Loucy (cell line): Measurements from ENCODE around the gene TPCN2.

Experiments
- H2AFZ ChIP-seq: fragments of 200-600 bp; sonication (generic); 2 replicates; pipeline ENCODE4 v1.6.0; 2016; ENCODE audit warnings: antibody characterized with exemption, mild to moderate bottlenecking, low read length, moderate library complexity
- H3F3A ChIP-seq: fragments of 200-600 bp; 2 replicates; pipeline ENCODE4 v1.6.0; 2016; ENCODE audit warnings: antibody characterized with exemption, low read depth, mild to moderate bottlenecking
- H3K27me3 ChIP-seq: fragments of 200-600 bp; sonication (generic); 2 replicates; pipeline ENCODE4 v1.6.1; 2014; ENCODE audit warnings: low read length, mild to moderate bottlenecking; ENCODE audit not compliant: insufficient read depth, poor library complexity, severe bottlenecking
- H3K36me3 ChIP-seq: fragments of 200-600 bp; sonication (generic); 2 replicates; pipeline ENCODE4 v1.6.1; 2016; ENCODE audit warnings: low read length; ENCODE audit not compliant: insufficient read depth
- H3K4me1 ChIP-seq: fragments of 200-600 bp; sonication (generic); 2 replicates; pipeline ENCODE4 v1.5.1; 2014; ENCODE audit warnings: low read length, mild to moderate bottlenecking; ENCODE audit not compliant: insufficient read depth, poor library complexity, severe bottlenecking
- H3K4me2 ChIP-seq: fragments of 200-600 bp; sonication (generic); 2 replicates; pipeline ENCODE4 v1.6.0; 2014; ENCODE audit warnings: antibody characterized with exemption, low read length, low read depth, mild to moderate bottlenecking; ENCODE audit not compliant: poor library complexity, severe bottlenecking
- H3K4me3 ChIP-seq: fragments of 200-600 bp; sonication (generic); 2 replicates; pipeline ENCODE4 v1.5.1; 2014; ENCODE audit warnings: low read length, mild to moderate bottlenecking, mixed read lengths; ENCODE audit not compliant: poor library complexity, severe bottlenecking
- H3K79me2 ChIP-seq: fragments of 200-600 bp; sonication (generic); 2 replicates; pipeline ENCODE4 v1.6.1; 2014; ENCODE audit warnings: low read length; ENCODE audit not compliant: insufficient read depth
- H3K9ac ChIP-seq: fragments of 200-600 bp; sonication (generic); 2 replicates; pipeline ENCODE4 v1.6.0; 2014; ENCODE audit warnings: mild to moderate bottlenecking, low read depth, low read length, moderate library complexity; ENCODE audit not compliant: poor library complexity, severe bottlenecking
- H3K9me2 ChIP-seq: fragments of 200-600 bp; sonication (generic); replicated peaks from 2 replicates; pipeline ENCODE4 v1.6.1; 2016; ENCODE audit warnings: low read depth, low read length, mixed read lengths
- H3K9me3 ChIP-seq: fragments of 200-600 bp; sonication (generic); 2 replicates; pipeline ENCODE4 v1.6.1; 2014; ENCODE audit warnings: mild to moderate bottlenecking, antibody characterized with exemption, low read length, low read depth; ENCODE audit not compliant: insufficient read depth
- H4K20me1 ChIP-seq: fragments of 200-600 bp; sonication (generic); 2 replicates; pipeline ENCODE4 v1.6.0; 2014; ENCODE audit warnings: antibody characterized with exemption, low read length, mild to moderate bottlenecking; ENCODE audit not compliant: insufficient read depth, poor library complexity, severe bottlenecking
- EZH2phosphoT487 ChIP-seq: fragments of 200-600 bp; IDR thresholded peaks from 2 replicates; pipeline ENCODE4 v1.6.1; 2018; ENCODE audit warnings: antibody characterized with exemption, mild to moderate bottlenecking, moderate library complexity, borderline replicate concordance
- TF ChIP-seq, protein P1 (sequence below): fragments of 200-600 bp; sonication (generic); conservative IDR thresholded peaks from 2 replicates; pipeline ENCODE4 v1.5.1; 2014; ENCODE audit warnings: mild to moderate bottlenecking, antibody characterized with exemption, low read length

Gene TPCN2

GRCh38 chr11:69104856-69105395 is 56.2 kb downstream of the TPCN2 start:
- Histone ChIP-seq H4K20me1 (no peaks in the 10 kb centered on the region), H3K9ac (no peak overlapping the region), H3K9me2 (no peaks in the 10 kb centered on the region), H3K27me3 (no peaks in the 10 kb centered on the region), H3K4me1 (no peaks in the 10 kb centered on the region), H3K4me3 (no peak overlapping the region), H2AFZ (no peak overlapping the region), H3K36me3 (no peaks in the 10 kb centered on the region), H3K4me2 (no peak overlapping the region), H3F3A (no peaks in the 10 kb centered on the region), H3K79me2 (no peaks in the 10 kb centered on the region), H3K9me3 (no peaks in the 10 kb centered on the region)
- TF ChIP-seq EZH2phosphoT487, result no peak
- TF ChIP-seq, protein P1, sequence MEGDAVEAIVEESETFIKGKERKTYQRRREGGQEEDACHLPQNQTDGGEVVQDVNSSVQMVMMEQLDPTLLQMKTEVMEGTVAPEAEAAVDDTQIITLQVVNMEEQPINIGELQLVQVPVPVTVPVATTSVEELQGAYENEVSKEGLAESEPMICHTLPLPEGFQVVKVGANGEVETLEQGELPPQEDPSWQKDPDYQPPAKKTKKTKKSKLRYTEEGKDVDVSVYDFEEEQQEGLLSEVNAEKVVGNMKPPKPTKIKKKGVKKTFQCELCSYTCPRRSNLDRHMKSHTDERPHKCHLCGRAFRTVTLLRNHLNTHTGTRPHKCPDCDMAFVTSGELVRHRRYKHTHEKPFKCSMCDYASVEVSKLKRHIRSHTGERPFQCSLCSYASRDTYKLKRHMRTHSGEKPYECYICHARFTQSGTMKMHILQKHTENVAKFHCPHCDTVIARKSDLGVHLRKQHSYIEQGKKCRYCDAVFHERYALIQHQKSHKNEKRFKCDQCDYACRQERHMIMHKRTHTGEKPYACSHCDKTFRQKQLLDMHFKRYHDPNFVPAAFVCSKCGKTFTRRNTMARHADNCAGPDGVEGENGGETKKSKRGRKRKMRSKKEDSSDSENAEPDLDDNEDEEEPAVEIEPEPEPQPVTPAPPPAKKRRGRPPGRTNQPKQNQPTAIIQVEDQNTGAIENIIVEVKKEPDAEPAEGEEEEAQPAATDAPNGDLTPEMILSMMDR, result no peak

DNA sequence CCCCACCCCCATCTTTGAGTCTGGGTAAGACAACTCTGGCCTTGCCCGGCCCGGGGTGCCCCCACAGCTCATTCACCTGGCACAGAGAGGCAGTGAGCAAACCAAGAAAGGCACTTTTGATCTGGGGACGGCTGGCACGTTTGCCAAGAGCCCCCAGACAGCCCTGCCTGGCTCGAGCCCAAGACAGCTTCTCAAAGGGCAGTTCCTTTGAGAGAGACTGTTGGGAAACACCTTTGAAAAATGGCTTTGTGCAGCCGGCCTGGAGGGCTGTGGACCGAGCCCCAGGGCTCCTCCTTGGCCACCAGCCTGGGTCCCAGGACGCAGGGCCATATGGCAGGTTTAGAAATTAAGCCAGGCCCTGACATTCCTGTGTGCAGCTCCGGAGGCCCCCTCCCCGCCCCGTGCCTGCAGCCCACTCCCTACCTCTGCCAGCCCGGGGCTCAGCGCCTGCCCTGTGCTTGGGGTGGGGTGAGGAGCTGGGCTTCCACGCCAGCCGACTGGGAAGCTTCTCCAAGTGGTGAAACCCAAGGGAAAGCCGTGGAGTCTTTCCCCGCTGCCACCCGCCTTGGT is 56.8 kb downstream of the TPCN2 start:
- H3K4me2 ChIP-seq, result no peak overlapping the region
- no peak overlapping the region for H2AFZ ChIP-seq
- no peaks in the 10 kb centered on the region for H3K9me3 ChIP-seq
- H3K4me1 ChIP-seq, result no peaks in the 10 kb centered on the region
- H3K79me2 ChIP-seq, result no peaks in the 10 kb centered on the region
- TF ChIP-seq, protein P1, result no peak
- TF ChIP-seq EZH2phosphoT487, result no peak
- H3K27me3 ChIP-seq, result no peaks in the 10 kb centered on the region
- no peaks in the 10 kb centered on the region for H3K36me3 ChIP-seq
- H4K20me1 ChIP-seq, result no peaks in the 10 kb centered on the region
- no peak overlapping the region for H3K4me3 ChIP-seq
- H3K9me2 ChIP-seq, result no peaks in the 10 kb centered on the region
- H3F3A ChIP-seq, result no peaks in the 10 kb centered on the region
- no peak overlapping the region for H3K9ac ChIP-seq

- Histone ChIP-seq H3K4me1 (no peaks in the 10 kb centered on the region), H3K79me2 (no peaks in the 10 kb centered on the region), H3K27me3 (no peaks in the 10 kb centered on the region), H3F3A (no peaks in the 10 kb centered on the region), H3K4me2 (no peak overlapping the region), H3K9me2 (no peaks in the 10 kb centered on the region), H4K20me1 (no peaks in the 10 kb centered on the region), H3K9ac (no peak overlapping the region), H3K9me3 (no peaks in the 10 kb centered on the region), H3K4me3 (no peak overlapping the region), H3K36me3 (no peaks in the 10 kb centered on the region), H2AFZ (no peak overlapping the region)
- TF ChIP-seq EZH2phosphoT487, result no peak
- TF ChIP-seq, protein P1, result no peak
These were observed 57.5 kb downstream of the TPCN2 start for GRCh38 chr11:69106031-69106811.
